OCI-LY1 (cell line): Measurements from ENCODE around the gene ZNF438.

ENCODE experiments used
- CTCF ChIP-seq: fragments of 200-600 bp; sonication (generic), shearing (Covaris generic); IDR thresholded peaks from 2 replicates; pipeline ENCODE4 v1.5.1; 2017; ENCODE audit warnings: mild to moderate bottlenecking, antibody characterized with exemption, low read length, moderate library complexity, mixed read lengths
- EZH2 ChIP-seq: fragments of 200-600 bp; sonication (generic), shearing (Covaris generic); IDR thresholded peaks from 2 replicates; pipeline ENCODE4 v1.8.0; 2017; ENCODE audit warnings: borderline replicate concordance, mixed run types, mild to moderate bottlenecking, antibody characterized with exemption, low read length, moderate library complexity, mixed read lengths

GRCh38 chr10:30911303-30911863 is 120.3 kb downstream of the ZNF438 start:
- TF ChIP-seq EZH2 (no peak), CTCF (no peak)
